H1 (cell line): Measurements from ENCODE around the gene DCTN5. TPM values are rescaled to one million over a fixed set of nuclear protein-coding genes. Genes with fewer than 3 reads are reported as not detected.
A peak's percentile ranks its signal among the peaks of the same experiment; 100 is the strongest.

Source experiments
- CEBPB ChIP-seq: IDR thresholded peaks from 2 replicates; pipeline ENCODE4 v1.6.1; 2012; ENCODE audit warnings: low read depth, low read length
- CHD2 ChIP-seq: IDR thresholded peaks from 2 replicates; pipeline ENCODE4 v1.6.1; 2012; ENCODE audit warnings: low read length, improper control_type of control experiment
- CTBP2 ChIP-seq: IDR thresholded peaks from 2 replicates; pipeline ENCODE4 v1.7.0; 2011; ENCODE audit warnings: borderline replicate concordance, mild to moderate bottlenecking, moderate library complexity, mixed read lengths, low read length; ENCODE audit not compliant: insufficient read depth, insufficient read length
- CTCF ChIP-seq, 3 experiments: IDR thresholded peaks; 1 replicate in 2 of 3; 2 replicates in 1 of 3; pipeline versions ENCODE4 v1.5.1 to v1.6.1; 2011; ENCODE audit warnings: low read length in 3 of 3, mild to moderate bottlenecking in 3 of 3, inconsistent platforms in 2 of 3, low read depth in 1 of 3, moderate library complexity in 1 of 3; ENCODE audit not compliant: insufficient read depth in 1 of 3; ENCODE audit errors: control extremely low read depth in 1 of 3
- GABPA ChIP-seq: IDR thresholded peaks from 2 replicates; pipeline ENCODE4 v1.6.1; 2011; ENCODE audit warnings: mild to moderate bottlenecking, low read length, moderate library complexity, borderline replicate concordance; ENCODE audit not compliant: insufficient read depth
- JUND ChIP-seq: IDR thresholded peaks from 2 replicates; pipeline ENCODE4 v1.6.1; 2011; ENCODE audit warnings: mild to moderate bottlenecking, improper control_type of control experiment, low read length
- MAFK ChIP-seq: IDR thresholded peaks from 2 replicates; pipeline ENCODE4 v1.6.1; 2012; ENCODE audit warnings: low read depth, mild to moderate bottlenecking, improper control_type of control experiment, low read length
- MAX ChIP-seq: IDR thresholded peaks from 2 replicates; pipeline ENCODE4 v1.6.1; 2012; ENCODE audit warnings: inconsistent platforms
- RXRA ChIP-seq: IDR thresholded peaks from 2 replicates; pipeline ENCODE4 v1.6.1; 2011; ENCODE audit warnings: low read depth, mild to moderate bottlenecking, low read length, moderate library complexity; ENCODE audit not compliant: insufficient read depth
- SIN3A ChIP-seq, 2 experiments: IDR thresholded peaks in 1 of 2; conservative IDR thresholded peaks in 1 of 2; 2 replicates each; pipeline ENCODE4 v1.6.1; 2011 to 2012; ENCODE audit warnings: low read length in 2 of 2, improper control_type of control experiment in 1 of 2, low read depth in 1 of 2, mild to moderate bottlenecking in 1 of 2
- SIX5 ChIP-seq: IDR thresholded peaks from 2 replicates; pipeline ENCODE4 v1.6.1; 2011; ENCODE audit warnings: mild to moderate bottlenecking, low read depth, low read length
- SP4 ChIP-seq: IDR thresholded peaks from 2 replicates; pipeline ENCODE4 v1.6.1; 2012; ENCODE audit warnings: low read length, inconsistent platforms
- SUZ12 ChIP-seq: fragments of 200-600 bp; sonication (generic); IDR thresholded peaks from 2 replicates; pipeline ENCODE4 v1.6.1; 2012; ENCODE audit warnings: mild to moderate bottlenecking, inconsistent platforms, low read length, moderate library complexity, mixed read lengths
- TAF1 ChIP-seq: IDR thresholded peaks from 2 replicates; pipeline ENCODE4 v1.6.1; 2011; ENCODE audit warnings: mild to moderate bottlenecking, low read depth, low read length
- TBP ChIP-seq: IDR thresholded peaks from 2 replicates; pipeline ENCODE4 v1.6.1; 2011; ENCODE audit warnings: low read depth, low read length, improper control_type of control experiment
- TCF12 ChIP-seq: IDR thresholded peaks from 2 replicates; pipeline ENCODE4 v1.6.1; 2011; ENCODE audit warnings: low read depth, mild to moderate bottlenecking, low read length
- USF2 ChIP-seq: IDR thresholded peaks from 2 replicates; pipeline ENCODE4 v1.6.1; 2011; ENCODE audit warnings: low read length, improper control_type of control experiment
- ZNF274 ChIP-seq: IDR thresholded peaks from 2 replicates; pipeline ENCODE4 v1.7.0; 2012; ENCODE audit warnings: low read length, borderline replicate concordance; ENCODE audit errors: extremely low read depth
- polyA plus RNA-seq, 7 experiments: library from polyadenylated mRNA; depleted of rRNA in 3 of 7; stranded (reverse) in 5 of 7; unstranded in 2 of 7; fragments of >200 nt in 5 of 7; fragments of 200-250 nt in 2 of 7; gene quantifications; 1 replicate in 5 of 7; 2 replicates in 1 of 7; 4 replicates in 1 of 7; pipeline versions ENCODE4 v1.2.1 to v1.2.3, GENCODE V29; 2011 to 2013; ENCODE audit warnings: missing spikeins in 2 of 7, mixed read lengths in 2 of 7
- total RNA-seq: library from RNA; stranded (reverse); fragmentation: NEBNext Ultra II Directional; extraction: Animal tissue kit (Norgen Biotek cat#: 25700); gene quantifications from 2 replicates; pipeline ENCODE4 v1.2.1, GENCODE V29; 2021

Gene DCTN5
- total and polyA plus RNA-seq, 2 of the 8 experiments (the other 6 are each of a cell fraction or from before 2014, with no cell fraction given) = 36.0 to 74.0 TPM

GRCh38 chr16:23694644-23695373 lies 53.5 kb downstream of the DCTN5 start (continued):
- no peak for TF ChIP-seq CTCF (IDR thresholded peaks at IDR 0.05; ENCODE audit: control extremely low read depth in 1 of 3, insufficient read depth in 1 of 3, low read depth in 1 of 3, low read length in 3 of 3)
- TF ChIP-seq RXRA = no peak
- TF ChIP-seq ZNF274 = no peak
- no peak for TF ChIP-seq GABPA
- peak; percentile 70 for TF ChIP-seq TBP
- TF ChIP-seq CHD2 = peak; percentile 43; the same call in 1 of the 2 replicates
- TF ChIP-seq MAX = peak; percentile 77
- TF ChIP-seq SIN3A (conservative IDR thresholded peaks at IDR 0.05 in 1 of 2, IDR thresholded peaks at IDR 0.05 in 1 of 2; ENCODE audit: low read depth in 1 of 2, low read length in 2 of 2) = peak; percentile 94 to 95
- no peak for TF ChIP-seq SUZ12
- peak; percentile 63 for TF ChIP-seq TAF1
- TF ChIP-seq SP4 = no peak
- no peak for TF ChIP-seq USF2
- no peak for TF ChIP-seq MAFK
- no peak for TF ChIP-seq CEBPB
- no peak for TF ChIP-seq SIX5
- peak; percentile 61; the same call in 1 of the 2 replicates for TF ChIP-seq JUND
- peak; percentile 93 for TF ChIP-seq CTBP2
- TF ChIP-seq TCF12 = peak; percentile 77; the same call in 1 of the 2 replicates
